HepG2 (cell line): Measurements from ENCODE around the gene TOP3B. TPM values are rescaled to one million over a fixed set of nuclear protein-coding genes. Genes with fewer than 3 reads are reported as not detected.
A peak's percentile ranks its signal among the peaks of the same experiment; 100 is the strongest.

Source experiments
- AGO1 ChIP-seq: fragments of 200-400 bp; formaldehyde crosslinking; IDR thresholded peaks from 2 replicates; pipeline ENCODE4 v1.6.1; 2017; ENCODE audit warnings: mild to moderate bottlenecking, low read depth, low read length, moderate library complexity; ENCODE audit not compliant: poor library complexity, severe bottlenecking
- CSRNP2 ChIP-seq: sonication (generic); formaldehyde crosslinking; conservative IDR thresholded peaks from 2 replicates; pipeline ENCODE4 v1.8.0; 2022; ENCODE audit warnings: low read depth, missing genetic modification reagents
- HNF4G ChIP-seq, 2 experiments: sonication (generic) in 1 of 2; formaldehyde crosslinking in 1 of 2; IDR thresholded peaks; 2 replicates each; pipeline versions ENCODE4 v1.4.0 to v1.6.1; 2011 to 2020; ENCODE audit warnings: borderline replicate concordance in 2 of 2, low read depth in 2 of 2, mild to moderate bottlenecking in 2 of 2, low read length in 1 of 2, missing genetic modification reagents in 1 of 2, moderate library complexity in 1 of 2
- JUND ChIP-seq: sonication (generic); formaldehyde crosslinking; IDR thresholded peaks from 2 replicates; pipeline ENCODE4 v1.8.0; 2022; ENCODE audit warnings: mild to moderate bottlenecking, missing genetic modification reagents
- KAT2B ChIP-seq: fragments of 150-350 bp; IDR thresholded peaks from 2 replicates; pipeline ENCODE4 v1.6.1; 2014; ENCODE audit warnings: low read depth, low read length, borderline replicate concordance
- KLF9 ChIP-seq: IDR thresholded peaks from 2 replicates; pipeline ENCODE4 v1.6.1; 2016; ENCODE audit warnings: low read depth
- PBX3 ChIP-seq: sonication (generic); formaldehyde crosslinking; IDR thresholded peaks from 2 replicates; pipeline ENCODE4 v1.8.1; 2023; ENCODE audit warnings: missing genetic modification reagents, inconsistent platforms, borderline replicate concordance
- POGZ ChIP-seq: sonication (generic); formaldehyde crosslinking; IDR thresholded peaks from 2 replicates; pipeline ENCODE4 v1.4.0; 2020; ENCODE audit warnings: mild to moderate bottlenecking, missing genetic modification reagents
- PTBP1 ChIP-seq: fragments of 200-400 bp; formaldehyde crosslinking; IDR thresholded peaks from 2 replicates; pipeline ENCODE4 v1.6.1; 2018; ENCODE audit warnings: low read length, low read depth; ENCODE audit not compliant: poor library complexity, severe bottlenecking
- TBP ChIP-seq: sonication (generic); formaldehyde crosslinking; IDR thresholded peaks from 2 replicates; pipeline ENCODE4 v1.5.0; 2020; ENCODE audit warnings: missing genetic modification reagents
- TEF ChIP-seq: sonication (generic); formaldehyde crosslinking; IDR thresholded peaks from 2 replicates; pipeline ENCODE4 v1.5.0; 2020; ENCODE audit warnings: missing genetic modification reagents
- USF2 ChIP-seq, 2 experiments: sonication (generic) in 1 of 2; formaldehyde crosslinking in 1 of 2; IDR thresholded peaks; 2 replicates each; pipeline versions ENCODE4 v1.5.1 to v1.6.1; 2011 to 2020; ENCODE audit warnings: borderline replicate concordance in 1 of 2, low read depth in 1 of 2, low read length in 1 of 2, mild to moderate bottlenecking in 1 of 2, missing genetic modification reagents in 1 of 2, moderate library complexity in 1 of 2
- ZBTB33 ChIP-seq: sonication (generic); formaldehyde crosslinking; IDR thresholded peaks from 2 replicates; pipeline ENCODE4 v1.4.0; 2020; ENCODE audit warnings: missing genetic modification reagents
- ZBTB39 ChIP-seq: sonication (generic); formaldehyde crosslinking; IDR thresholded peaks from 2 replicates; pipeline ENCODE4 v1.5.0; 2020; ENCODE audit warnings: missing genetic modification reagents
- ZNF34 ChIP-seq: sonication (generic); formaldehyde crosslinking; IDR thresholded peaks from 2 replicates; pipeline ENCODE4 v1.4.0; 2020; ENCODE audit warnings: mild to moderate bottlenecking, missing genetic modification reagents, borderline replicate concordance
- ZNF547 ChIP-seq: sonication (generic); formaldehyde crosslinking; IDR thresholded peaks from 2 replicates; pipeline ENCODE4 v1.5.1; 2020; ENCODE audit warnings: mild to moderate bottlenecking, missing genetic modification reagents
- ZNF563 ChIP-seq: sonication (generic); formaldehyde crosslinking; IDR thresholded peaks from 2 replicates; pipeline ENCODE4 v1.8.0; 2022; ENCODE audit warnings: mild to moderate bottlenecking, moderate library complexity, missing genetic modification reagents
- polyA plus RNA-seq, 8 experiments: library from polyadenylated mRNA; depleted of rRNA in 3 of 8; stranded (reverse) in 7 of 8; unstranded in 1 of 8; fragments of >200 nt; fragmentation: Illumina TruSeq in 4 of 8; extraction: Trizol in 4 of 8; gene quantifications; 2 replicates each; pipeline versions ENCODE4 v1.2.1 to v1.2.3, GENCODE V29; 2011 to 2016; ENCODE audit warnings: low read depth in 4 of 8, missing spikeins in 1 of 8, mixed read lengths in 1 of 8; ENCODE audit not compliant: insufficient read depth in 1 of 8
- total RNA-seq, 5 experiments: library from RNA; depleted of rRNA; stranded (reverse); fragments of >200 nt; fragmentation: Illumina TruSeq; extraction: Trizol; gene quantifications; 2 replicates each; pipeline ENCODE4 v1.2.3, GENCODE V29; 2016; ENCODE audit warnings: low read depth in 1 of 5

Gene TOP3B
- total and polyA plus RNA-seq, 2 of the 13 experiments (the other 11 are each of a cell fraction or from before 2014, with no cell fraction given), result 28.5 to 29.7 TPM

- TF ChIP-seq ZBTB39 (CRISPR knock-in tag) (no peak), AGO1 (peak; percentile 36), TEF (CRISPR knock-in tag) (no peak), JUND (no peak), PBX3 (CRISPR knock-in tag) (0 out of 2 replicates have a peak, but pooled peaks have one; percentile 77), KLF9 (peak; percentile 66; the same call in 1 of the 2 replicates), ZBTB33 (CRISPR knock-in tag) (peak; percentile 72; the same call in 1 of the 2 replicates), HNF4G (IDR thresholded peaks at IDR 0.05; ENCODE audit: borderline replicate concordance, low read depth, low read length) (peak; percentile 33; the same call in 1 of the 2 replicates), HNF4G (CRISPR knock-in tag; IDR thresholded peaks at IDR 0.05; ENCODE audit: borderline replicate concordance, low read depth) (peak; percentile 73; the same call in 1 of the 2 replicates), CSRNP2 (no peak), POGZ (peak; percentile 98), USF2 (IDR thresholded peaks at IDR 0.05; ENCODE audit: low read depth, low read length) (no peak), USF2 (CRISPR knock-in tag; IDR thresholded peaks at IDR 0.05; ENCODE audit: borderline replicate concordance) (no peak), ZNF547 (CRISPR knock-in tag) (peak; percentile 91), KAT2B (no peak), ZNF563 (CRISPR knock-in tag) (peak; percentile 78), ZNF34 (CRISPR knock-in tag) (peak; percentile 85; the same call in 1 of the 2 replicates), TBP (CRISPR knock-in tag) (peak; percentile 65; the same call in 1 of the 2 replicates), PTBP1 (peak; percentile 76)
Measured at GRCh38 chr22:21982338-21982965, at the start of gene TOP3B (continued).
